GM13976 (cell line): Measurements from ENCODE around the gene WDR90.

Source experiments
- DNase-seq: peaks from one replicate; pipeline ENCODE4 v3.0.0; 2012; ENCODE audit warnings: low spot score
- CTCF ChIP-seq: IDR thresholded peaks from 2 replicates; pipeline ENCODE4 v1.5.1; 2012; ENCODE audit warnings: borderline replicate concordance, mild to moderate bottlenecking; ENCODE audit not compliant: insufficient read depth; ENCODE audit errors: extremely low read depth, missing control alignments, control extremely low read depth
- in situ Hi-C: fragments of 300-500 bp; cut with MboI; formaldehyde crosslinking; loops from one replicate; pipeline ENCODE4 v1.12.0; 2022; ENCODE audit warnings: low sequenced_read_pairs, mixed read lengths, inconsistent platforms; ENCODE audit not compliant: unreplicated experiment

WDR90 gene

GRCh38 chr16:638836-639235 is 10.3 kb upstream of the WDR90 start:
- in situ Hi-C loops, result no loop called here
- no peak for TF ChIP-seq CTCF
- DNase-seq, result no peak

- no peak for DNase-seq
- in situ Hi-C loops, result no loop called here
- no peak for TF ChIP-seq CTCF
Observed at GRCh38 chr16:640614-641013, 8.6 kb upstream of the WDR90 start.

GRCh38 chr16:641326-642188 is 7.6 kb upstream of the WDR90 start, which contains the start of gene MCRIP2:
Gene MCRIP2 (plus strand): TSS chr16:641828. CDS start chr16:641992, 164 bp downstream.
- in situ Hi-C loops, result no loop called here
- peak; percentile 94 for DNase-seq
- no peak for TF ChIP-seq CTCF

DNA sequence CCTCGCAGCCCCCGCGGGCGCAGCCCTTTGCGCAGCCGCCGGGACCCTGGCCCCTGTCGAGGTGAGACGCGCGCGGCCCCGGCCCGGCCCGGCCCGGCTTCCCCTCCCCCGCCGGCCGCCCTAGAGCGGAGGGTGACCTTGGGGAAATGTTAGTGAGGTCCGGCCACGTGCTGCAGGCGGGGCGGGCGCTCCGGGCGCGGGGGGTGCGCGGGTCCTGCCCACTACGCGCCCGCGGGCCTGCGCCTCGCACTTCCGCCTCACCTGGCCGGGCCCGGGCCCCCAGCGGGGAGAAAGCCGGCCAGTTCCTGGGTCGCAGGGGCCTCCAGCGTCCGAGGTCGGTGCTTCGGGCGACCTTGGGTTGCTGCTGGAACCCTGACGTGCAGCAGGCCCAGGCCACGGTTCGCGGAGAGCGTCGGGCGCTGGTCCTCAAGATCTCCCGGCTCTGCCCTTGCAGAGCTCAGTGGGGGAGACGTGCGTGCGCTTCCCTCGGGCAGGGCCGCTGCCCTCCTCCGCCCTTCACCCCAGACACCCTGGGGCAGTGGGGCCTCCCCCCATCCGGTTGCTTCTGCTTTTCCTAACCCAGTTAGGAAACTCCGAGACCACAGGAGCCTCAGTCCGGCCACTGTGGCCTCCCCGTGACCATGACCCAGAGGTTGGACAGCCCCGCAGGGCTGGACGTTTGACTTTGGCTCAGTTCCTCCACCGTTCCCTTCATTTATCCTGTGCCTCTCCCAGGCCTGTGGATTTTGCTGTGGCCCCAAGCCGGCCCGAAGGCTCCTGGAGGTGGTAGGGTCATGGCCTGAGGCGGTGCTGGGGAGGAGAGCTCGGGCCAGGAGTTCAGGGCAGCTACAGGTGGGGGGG is 6.7 kb upstream of the WDR90 start:
- no peak for TF ChIP-seq CTCF
- in situ Hi-C loops, result no loop called here
- DNase-seq, result peak; percentile 74

GRCh38 chr16:643050-643368 is 6.2 kb upstream of the WDR90 start:
- in situ Hi-C loops, result no loop called here
- no peak for TF ChIP-seq CTCF

DNA sequence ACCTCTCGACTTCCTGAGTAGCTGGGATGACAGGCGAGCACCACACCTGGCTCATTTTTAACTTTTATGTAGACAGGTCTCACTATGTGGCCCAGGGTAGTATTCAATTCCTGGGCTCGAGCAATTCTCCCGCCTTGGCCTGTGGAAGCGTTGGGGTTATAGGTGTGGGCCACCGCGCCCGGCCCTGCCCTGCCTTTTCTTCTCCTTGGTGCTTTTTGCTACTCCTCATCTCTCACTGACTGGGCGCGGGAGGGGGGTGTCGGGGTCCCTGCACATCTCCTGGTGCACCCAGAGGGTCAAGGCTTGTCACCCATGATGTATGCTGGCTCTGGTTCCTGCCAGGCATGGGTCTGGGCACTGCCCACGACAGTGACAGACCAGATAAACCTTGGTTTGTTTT is 4.6 kb upstream of the WDR90 start:
- in situ Hi-C loops, result no loop called here
- DNase-seq, result no peak
- TF ChIP-seq CTCF, result no peak

More at GRCh38 chr16:643050-643368, 6.2 kb upstream of the WDR90 start:
- DNase-seq, result no peak
